HL-60 (cell line): ENCODE data around the gene NHLRC2.

Experiments
- DNase-seq, 2 experiments: peaks; one replicate each; pipeline ENCODE4 v3.0.0-alpha.2; 2010 to 2020; ENCODE audit warnings: low read depth in 1 of 2, low spot score in 1 of 2
- H3K27ac ChIP-seq: fragments of 250-450 bp; sonication (Bioruptor Pico); replicated peaks from 2 replicates; pipeline ENCODE4 v1.5.1; 2020; ENCODE audit warnings: mild to moderate bottlenecking, moderate library complexity
- H3K27me3 ChIP-seq: fragments of 250-450 bp; sonication (Bioruptor Pico); 2 replicates; pipeline ENCODE4 v1.5.1; 2021; ENCODE audit warnings: mild to moderate bottlenecking, moderate library complexity; ENCODE audit not compliant: insufficient read depth, poor library complexity, severe bottlenecking
- H3K4me3 ChIP-seq: replicated peaks from 2 replicates; pipeline ENCODE4 v1.5.1; 2011; ENCODE audit warnings: mild to moderate bottlenecking, control low read depth, low read length; ENCODE audit not compliant: insufficient read depth
- GABPA ChIP-seq: IDR thresholded peaks from 2 replicates; pipeline ENCODE4 v1.6.1; 2012; ENCODE audit warnings: low read depth
- POLR2AphosphoS5 ChIP-seq: IDR thresholded peaks from 2 replicates; pipeline ENCODE4 v1.6.1; 2012; ENCODE audit warnings: low read depth
- SPI1 ChIP-seq: IDR thresholded peaks from 2 replicates; pipeline ENCODE4 v1.6.1; 2012; ENCODE audit warnings: low read depth, mild to moderate bottlenecking, borderline replicate concordance
- TF ChIP-seq, protein P1 (sequence below): IDR thresholded peaks from one replicate; pipeline ENCODE4 v1.5.1; 2011; ENCODE audit warnings: low read length, control low read depth, inconsistent platforms; ENCODE audit not compliant: insufficient read depth
- TF ChIP-seq, protein P2 (sequence below): IDR thresholded peaks from 2 replicates; pipeline ENCODE4 v1.6.1; 2012; ENCODE audit warnings: low read depth; ENCODE audit not compliant: insufficient replicate concordance

NHLRC2 gene

DNA sequence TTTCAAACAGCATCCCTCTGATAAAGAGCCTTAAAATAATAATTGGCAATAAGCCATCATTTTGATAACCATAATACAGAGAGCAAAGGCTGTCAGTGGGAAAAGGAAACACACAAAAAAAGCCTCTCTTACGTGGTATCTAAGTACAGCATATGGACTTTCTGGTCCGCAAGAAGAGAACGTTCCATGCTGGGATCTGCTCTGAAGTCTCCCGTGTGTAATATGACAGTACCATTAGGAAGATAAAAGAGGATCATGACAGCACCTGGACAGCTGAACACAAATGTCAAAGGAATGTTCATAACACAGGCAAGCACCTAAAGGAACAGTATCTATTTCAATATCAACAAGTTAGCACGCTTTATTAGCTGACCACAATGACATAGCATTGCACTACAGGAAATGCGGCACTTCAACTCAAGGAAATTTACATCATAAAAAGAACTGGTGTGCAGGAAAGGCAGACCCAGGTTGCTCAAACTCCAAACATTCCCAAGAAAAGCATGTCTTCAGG is 10.4 kb upstream of the NHLRC2 start:
- Histone ChIP-seq H3K27ac (no peak overlapping the region), H3K27me3 (no peaks in the 10 kb centered on the region), H3K4me3 (no peak overlapping the region)
- peak; percentile 34; the same call in 1 of the 2 replicates for TF ChIP-seq POLR2AphosphoS5
- TF ChIP-seq, protein P1, sequence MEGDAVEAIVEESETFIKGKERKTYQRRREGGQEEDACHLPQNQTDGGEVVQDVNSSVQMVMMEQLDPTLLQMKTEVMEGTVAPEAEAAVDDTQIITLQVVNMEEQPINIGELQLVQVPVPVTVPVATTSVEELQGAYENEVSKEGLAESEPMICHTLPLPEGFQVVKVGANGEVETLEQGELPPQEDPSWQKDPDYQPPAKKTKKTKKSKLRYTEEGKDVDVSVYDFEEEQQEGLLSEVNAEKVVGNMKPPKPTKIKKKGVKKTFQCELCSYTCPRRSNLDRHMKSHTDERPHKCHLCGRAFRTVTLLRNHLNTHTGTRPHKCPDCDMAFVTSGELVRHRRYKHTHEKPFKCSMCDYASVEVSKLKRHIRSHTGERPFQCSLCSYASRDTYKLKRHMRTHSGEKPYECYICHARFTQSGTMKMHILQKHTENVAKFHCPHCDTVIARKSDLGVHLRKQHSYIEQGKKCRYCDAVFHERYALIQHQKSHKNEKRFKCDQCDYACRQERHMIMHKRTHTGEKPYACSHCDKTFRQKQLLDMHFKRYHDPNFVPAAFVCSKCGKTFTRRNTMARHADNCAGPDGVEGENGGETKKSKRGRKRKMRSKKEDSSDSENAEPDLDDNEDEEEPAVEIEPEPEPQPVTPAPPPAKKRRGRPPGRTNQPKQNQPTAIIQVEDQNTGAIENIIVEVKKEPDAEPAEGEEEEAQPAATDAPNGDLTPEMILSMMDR = no peak
- DNase-seq = peak in 1 of 2 experiments; percentile 10

DNA sequence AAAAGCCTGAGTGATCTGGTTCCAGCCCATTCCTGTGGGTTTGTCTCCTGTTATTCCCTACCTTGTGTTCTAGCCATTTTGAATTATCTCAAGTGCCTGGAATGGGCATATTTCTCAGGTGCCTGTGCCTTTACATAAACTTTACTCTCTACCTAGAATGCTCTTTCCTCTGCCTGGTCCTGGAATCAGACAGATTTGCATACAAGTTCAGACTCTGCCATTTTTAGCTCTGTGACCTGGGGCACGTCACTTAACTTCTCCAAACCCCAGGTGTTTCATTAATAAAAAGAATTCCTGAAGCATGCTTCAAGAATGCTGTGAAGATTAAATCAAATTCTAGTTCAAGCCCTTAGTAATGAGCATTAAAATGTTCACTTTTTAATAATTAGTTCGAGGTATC is 8.4 kb upstream of the NHLRC2 start:
- Histone ChIP-seq H3K27ac (no peak overlapping the region), H3K27me3 (no peaks in the 10 kb centered on the region), H3K4me3 (no peak overlapping the region)
- TF ChIP-seq POLR2AphosphoS5 = no peak
- TF ChIP-seq SPI1 = no peak
- DNase-seq = no peak

DNA sequence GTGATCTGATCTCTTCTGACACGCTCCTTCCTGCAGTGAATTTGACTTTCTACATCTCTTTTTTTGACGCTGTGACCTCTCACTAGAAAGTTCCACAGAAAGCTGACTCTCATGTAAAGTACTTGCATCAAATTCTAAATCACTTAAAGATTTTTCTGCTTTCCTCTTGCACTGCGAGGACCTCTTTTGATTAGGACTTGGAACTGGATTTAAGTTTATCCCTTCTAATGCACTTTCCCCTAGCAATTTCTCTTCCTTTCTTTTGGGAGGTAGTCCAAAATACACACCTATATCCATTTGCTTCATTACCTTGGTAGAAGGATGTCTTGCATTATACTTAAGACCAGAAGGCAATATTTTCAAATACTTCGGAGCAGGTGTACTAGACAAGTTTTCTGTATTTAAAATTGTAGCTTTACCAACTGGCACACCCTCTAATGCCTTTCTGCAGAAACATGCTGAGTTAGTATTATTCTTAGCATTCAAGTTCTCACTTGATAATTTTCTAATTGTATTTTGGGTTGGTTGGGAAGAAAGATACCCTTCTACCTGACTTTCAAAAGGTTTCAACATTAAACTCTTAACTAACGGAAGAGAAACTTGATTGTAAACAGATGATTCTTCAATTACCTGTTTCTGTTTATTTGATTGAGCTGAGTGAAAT is 5.2 kb upstream of the NHLRC2 start:
- no peak for DNase-seq
- TF ChIP-seq GABPA = no peak
- no peak for TF ChIP-seq SPI1
- TF ChIP-seq, protein P1 = no peak
- TF ChIP-seq, protein P2, sequence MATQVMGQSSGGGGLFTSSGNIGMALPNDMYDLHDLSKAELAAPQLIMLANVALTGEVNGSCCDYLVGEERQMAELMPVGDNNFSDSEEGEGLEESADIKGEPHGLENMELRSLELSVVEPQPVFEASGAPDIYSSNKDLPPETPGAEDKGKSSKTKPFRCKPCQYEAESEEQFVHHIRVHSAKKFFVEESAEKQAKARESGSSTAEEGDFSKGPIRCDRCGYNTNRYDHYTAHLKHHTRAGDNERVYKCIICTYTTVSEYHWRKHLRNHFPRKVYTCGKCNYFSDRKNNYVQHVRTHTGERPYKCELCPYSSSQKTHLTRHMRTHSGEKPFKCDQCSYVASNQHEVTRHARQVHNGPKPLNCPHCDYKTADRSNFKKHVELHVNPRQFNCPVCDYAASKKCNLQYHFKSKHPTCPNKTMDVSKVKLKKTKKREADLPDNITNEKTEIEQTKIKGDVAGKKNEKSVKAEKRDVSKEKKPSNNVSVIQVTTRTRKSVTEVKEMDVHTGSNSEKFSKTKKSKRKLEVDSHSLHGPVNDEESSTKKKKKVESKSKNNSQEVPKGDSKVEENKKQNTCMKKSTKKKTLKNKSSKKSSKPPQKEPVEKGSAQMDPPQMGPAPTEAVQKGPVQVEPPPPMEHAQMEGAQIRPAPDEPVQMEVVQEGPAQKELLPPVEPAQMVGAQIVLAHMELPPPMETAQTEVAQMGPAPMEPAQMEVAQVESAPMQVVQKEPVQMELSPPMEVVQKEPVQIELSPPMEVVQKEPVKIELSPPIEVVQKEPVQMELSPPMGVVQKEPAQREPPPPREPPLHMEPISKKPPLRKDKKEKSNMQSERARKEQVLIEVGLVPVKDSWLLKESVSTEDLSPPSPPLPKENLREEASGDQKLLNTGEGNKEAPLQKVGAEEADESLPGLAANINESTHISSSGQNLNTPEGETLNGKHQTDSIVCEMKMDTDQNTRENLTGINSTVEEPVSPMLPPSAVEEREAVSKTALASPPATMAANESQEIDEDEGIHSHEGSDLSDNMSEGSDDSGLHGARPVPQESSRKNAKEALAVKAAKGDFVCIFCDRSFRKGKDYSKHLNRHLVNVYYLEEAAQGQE = no peak
- no peak for TF ChIP-seq POLR2AphosphoS5
- H3K27ac ChIP-seq = no peak overlapping the region
- H3K4me3 ChIP-seq = no peak overlapping the region
- no peaks in the 10 kb centered on the region for H3K27me3 ChIP-seq

DNA sequence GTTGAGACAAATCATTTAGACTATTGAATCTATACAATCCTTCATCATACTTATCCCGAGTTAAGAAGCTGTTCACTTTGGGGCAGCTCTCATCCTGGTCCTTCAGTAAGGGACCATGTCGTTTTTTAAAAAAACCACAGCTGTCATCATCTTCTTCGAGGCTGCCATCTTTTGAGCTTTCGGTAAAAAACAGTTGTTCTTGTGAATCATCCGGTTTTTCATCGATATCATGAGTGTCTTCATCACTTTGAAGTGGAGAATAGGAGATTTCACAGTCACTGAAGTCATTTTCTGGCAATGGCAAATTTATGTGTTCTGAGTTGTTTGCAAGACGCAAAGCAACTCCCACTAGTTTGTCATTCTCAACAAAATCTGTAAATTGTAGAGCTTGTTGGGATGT is 4.5 kb upstream of the NHLRC2 start:
- no peaks in the 10 kb centered on the region for H3K27me3 ChIP-seq
- no peak for DNase-seq
- TF ChIP-seq SPI1 = no peak
- TF ChIP-seq, protein P2 = no peak
- TF ChIP-seq POLR2AphosphoS5 = no peak
- TF ChIP-seq, protein P1 = no peak
- TF ChIP-seq GABPA = no peak
- H3K27ac ChIP-seq = no peak overlapping the region
- H3K4me3 ChIP-seq = no peak overlapping the region
